ENCODE measurements around the gene DNM3.

The DNM3 gene

GRCh38 chr1:172139196-172139595, 297.9 kb downstream of the DNM3 start:
- no peak overlapping the region for H3K27ac ChIP-seq (ENCODE audit: extremely low read depth, low read depth, low read length)
- no peaks in the 10 kb centered on the region for H3K9me3 ChIP-seq (ENCODE audit: control insufficient read depth, insufficient read depth, low read depth, low read length)
- peaks cover 6% of the 10 kb centered on the region; the same call in 1 of the 2 replicates for H3K4me1 ChIP-seq (ENCODE audit: control insufficient read depth, insufficient read depth, low read length)
- ChIA-PET POLR2A (no interaction called here), CTCF (interaction anchor here (0.7 kb wide), 1 partner anchor 271 kb away, joined by 4 read pairs; no protein-coding TSS in a partner anchor)
- H3K36me3 ChIP-seq (ENCODE audit: control insufficient read depth in 2 of 2, insufficient read depth in 1 of 2, low read length in 2 of 2) = no peaks in the 10 kb centered on the region
- H3K4me3 ChIP-seq (ENCODE audit: low read depth, low read length) = no peak overlapping the region
- no peak for TF ChIP-seq ZNF146 (tag by site-specific recombination; IDR thresholded peaks at IDR 0.05)
- TF ChIP-seq TRIM28 (IDR thresholded peaks at IDR 0.05; ENCODE audit: borderline replicate concordance, low read length) = no peak
- TF ChIP-seq ZNF701 (tag by site-specific recombination; IDR thresholded peaks at IDR 0.05) = no peak
- TF ChIP-seq, protein P1, sequence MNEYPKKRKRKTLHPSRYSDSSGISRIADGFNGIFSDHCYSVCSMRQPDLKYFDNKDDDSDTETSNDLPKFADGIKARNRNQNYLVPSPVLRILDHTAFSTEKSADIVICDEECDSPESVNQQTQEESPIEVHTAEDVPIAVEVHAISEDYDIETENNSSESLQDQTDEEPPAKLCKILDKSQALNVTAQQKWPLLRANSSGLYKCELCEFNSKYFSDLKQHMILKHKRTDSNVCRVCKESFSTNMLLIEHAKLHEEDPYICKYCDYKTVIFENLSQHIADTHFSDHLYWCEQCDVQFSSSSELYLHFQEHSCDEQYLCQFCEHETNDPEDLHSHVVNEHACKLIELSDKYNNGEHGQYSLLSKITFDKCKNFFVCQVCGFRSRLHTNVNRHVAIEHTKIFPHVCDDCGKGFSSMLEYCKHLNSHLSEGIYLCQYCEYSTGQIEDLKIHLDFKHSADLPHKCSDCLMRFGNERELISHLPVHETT (tag by site-specific recombination; IDR thresholded peaks at IDR 0.05) = no peak
- no peak for TF ChIP-seq SALL2 (tag by site-specific recombination; IDR thresholded peaks at IDR 0.05; ENCODE audit: borderline replicate concordance)

GRCh38 chr1:172140072-172140471, 298.8 kb downstream of the DNM3 start:
- CTCF ChIA-PET = interaction anchor here (0.7 kb wide), 1 partner anchor 272 kb away, joined by 4 read pairs; no protein-coding TSS in a partner anchor
- H3K27ac ChIP-seq (ENCODE audit: extremely low read depth, low read depth, low read length) = no peak overlapping the region
- TF ChIP-seq ZNF585B (tag by site-specific recombination; IDR thresholded peaks at IDR 0.05) (no peak), ZNF341 (tag by site-specific recombination; IDR thresholded peaks at IDR 0.05; ENCODE audit: low read depth) (no peak), KLF1 (tag by site-specific recombination; IDR thresholded peaks at IDR 0.05) (no peak), ZBTB48 (tag by site-specific recombination; IDR thresholded peaks at IDR 0.05) (no peak), ZNF366 (tag by site-specific recombination; conservative IDR thresholded peaks at IDR 0.05) (no peak), PRDM2 (tag by site-specific recombination; IDR thresholded peaks at IDR 0.05; ENCODE audit: borderline replicate concordance) (no peak), ZSCAN30 (tag by site-specific recombination; IDR thresholded peaks at IDR 0.05) (no peak), ZBTB1 (tag by site-specific recombination; IDR thresholded peaks at IDR 0.05) (no peak), ZNF561 (tag by site-specific recombination; IDR thresholded peaks at IDR 0.05; ENCODE audit: borderline replicate concordance) (no peak), KLF10 (tag by site-specific recombination; IDR thresholded peaks at IDR 0.05) (no peak), ZNF501 (tag by site-specific recombination; IDR thresholded peaks at IDR 0.05) (no peak), ZNF394 (tag by site-specific recombination; IDR thresholded peaks at IDR 0.05; ENCODE audit: borderline replicate concordance) (no peak), SALL2 (tag by site-specific recombination; IDR thresholded peaks at IDR 0.05; ENCODE audit: borderline replicate concordance) (no peak), ZNF174 (tag by site-specific recombination; IDR thresholded peaks at IDR 0.05) (no peak), ZBTB26 (tag by site-specific recombination; optimal IDR thresholded peaks at IDR 0.05) (no peak), ZNF2 (tag by site-specific recombination; IDR thresholded peaks at IDR 0.05) (no peak), ZBTB8A (tag by site-specific recombination; IDR thresholded peaks at IDR 0.05) (no peak)
- TF ChIP-seq, protein P2, sequence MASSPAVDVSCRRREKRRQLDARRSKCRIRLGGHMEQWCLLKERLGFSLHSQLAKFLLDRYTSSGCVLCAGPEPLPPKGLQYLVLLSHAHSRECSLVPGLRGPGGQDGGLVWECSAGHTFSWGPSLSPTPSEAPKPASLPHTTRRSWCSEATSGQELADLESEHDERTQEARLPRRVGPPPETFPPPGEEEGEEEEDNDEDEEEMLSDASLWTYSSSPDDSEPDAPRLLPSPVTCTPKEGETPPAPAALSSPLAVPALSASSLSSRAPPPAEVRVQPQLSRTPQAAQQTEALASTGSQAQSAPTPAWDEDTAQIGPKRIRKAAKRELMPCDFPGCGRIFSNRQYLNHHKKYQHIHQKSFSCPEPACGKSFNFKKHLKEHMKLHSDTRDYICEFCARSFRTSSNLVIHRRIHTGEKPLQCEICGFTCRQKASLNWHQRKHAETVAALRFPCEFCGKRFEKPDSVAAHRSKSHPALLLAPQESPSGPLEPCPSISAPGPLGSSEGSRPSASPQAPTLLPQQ (tag by site-specific recombination; IDR thresholded peaks at IDR 0.05) = no peak
- TF ChIP-seq, protein P3, sequence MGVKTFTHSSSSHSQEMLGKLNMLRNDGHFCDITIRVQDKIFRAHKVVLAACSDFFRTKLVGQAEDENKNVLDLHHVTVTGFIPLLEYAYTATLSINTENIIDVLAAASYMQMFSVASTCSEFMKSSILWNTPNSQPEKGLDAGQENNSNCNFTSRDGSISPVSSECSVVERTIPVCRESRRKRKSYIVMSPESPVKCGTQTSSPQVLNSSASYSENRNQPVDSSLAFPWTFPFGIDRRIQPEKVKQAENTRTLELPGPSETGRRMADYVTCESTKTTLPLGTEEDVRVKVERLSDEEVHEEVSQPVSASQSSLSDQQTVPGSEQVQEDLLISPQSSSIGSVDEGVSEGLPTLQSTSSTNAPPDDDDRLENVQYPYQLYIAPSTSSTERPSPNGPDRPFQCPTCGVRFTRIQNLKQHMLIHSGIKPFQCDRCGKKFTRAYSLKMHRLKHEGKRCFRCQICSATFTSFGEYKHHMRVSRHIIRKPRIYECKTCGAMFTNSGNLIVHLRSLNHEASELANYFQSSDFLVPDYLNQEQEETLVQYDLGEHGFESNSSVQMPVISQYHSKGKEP (tag by site-specific recombination; IDR thresholded peaks at IDR 0.05) = no peak
- POLR2A ChIA-PET = no interaction called here
- no peaks in the 10 kb centered on the region for H3K9me3 ChIP-seq (ENCODE audit: control insufficient read depth, insufficient read depth, low read depth, low read length)
- H3K36me3 ChIP-seq (ENCODE audit: control insufficient read depth in 2 of 2, insufficient read depth in 1 of 2, low read length in 2 of 2) = no peaks in the 10 kb centered on the region
- H3K4me1 ChIP-seq (ENCODE audit: control insufficient read depth, insufficient read depth, low read length) = peaks cover 6% of the 10 kb centered on the region; the same call in 1 of the 2 replicates
- H3K4me3 ChIP-seq (ENCODE audit: low read depth, low read length) = no peak overlapping the region
